Skeletal muscle tissue (tissue), 5 donors: ENCODE results near the gene ANKRD28. TPM values are rescaled to one million over a fixed set of nuclear protein-coding genes. Genes with fewer than 3 reads are reported as not detected.
"Not testable (repeated sequence)": the region's sequence is repeated elsewhere in the genome, so short reads cannot be mapped to it uniquely, and the experiment has no call there.

Experiments used
- H3K27ac ChIP-seq: one replicate; pipeline ENCODE4 v1.7.0; 2013; ENCODE audit warnings: mild to moderate bottlenecking, low read depth, low read length, inconsistent platforms
- H3K27me3 ChIP-seq, 3 donors: one replicate each; pipeline ENCODE4 v1.7.0; 2013; ENCODE audit warnings: low read length in 3 of 3; ENCODE audit not compliant: control insufficient read depth in 3 of 3, insufficient read depth in 3 of 3
- H3K36me3 ChIP-seq, 3 donors: one replicate each; pipeline ENCODE4 v1.7.0; 2013; ENCODE audit warnings: low read length in 3 of 3; ENCODE audit not compliant: control insufficient read depth in 3 of 3, insufficient read depth in 3 of 3
- H3K4me1 ChIP-seq, 3 donors: one replicate each; pipeline ENCODE4 v1.7.0; 2013; ENCODE audit warnings: low read length in 3 of 3, mild to moderate bottlenecking in 3 of 3; ENCODE audit not compliant: control insufficient read depth in 3 of 3, insufficient read depth in 3 of 3
- H3K4me3 ChIP-seq, 3 donors: one replicate each; pipeline ENCODE4 v1.7.0; 2013; ENCODE audit warnings: low read length in 3 of 3
- H3K9ac ChIP-seq, 3 donors: one replicate each; pipeline ENCODE4 v1.7.0; 2013; ENCODE audit warnings: low read length in 3 of 3, mild to moderate bottlenecking in 3 of 3, moderate library complexity in 2 of 3, low read depth in 1 of 3
- H3K9me3 ChIP-seq, 3 donors: one replicate each; pipeline ENCODE4 v1.7.0; 2013; ENCODE audit warnings: low read length in 3 of 3; ENCODE audit not compliant: control insufficient read depth in 3 of 3
- small RNA-seq: library from RNA; depleted of rRNA; stranded (forward); fragments of <200 nt; gene quantifications from one replicate; pipeline ENCODE3, GENCODE V24; 2014
- total RNA-seq: library from RNA; depleted of rRNA; stranded (reverse); fragments of >200 nt; gene quantifications from one replicate; pipeline ENCODE4 v1.2.3, GENCODE V29; 2014
- donor health status: Osteomylitis.

ANKRD28 gene
- total RNA-seq, 1 donor from 2014 or later, result 43.8 TPM

DNA sequence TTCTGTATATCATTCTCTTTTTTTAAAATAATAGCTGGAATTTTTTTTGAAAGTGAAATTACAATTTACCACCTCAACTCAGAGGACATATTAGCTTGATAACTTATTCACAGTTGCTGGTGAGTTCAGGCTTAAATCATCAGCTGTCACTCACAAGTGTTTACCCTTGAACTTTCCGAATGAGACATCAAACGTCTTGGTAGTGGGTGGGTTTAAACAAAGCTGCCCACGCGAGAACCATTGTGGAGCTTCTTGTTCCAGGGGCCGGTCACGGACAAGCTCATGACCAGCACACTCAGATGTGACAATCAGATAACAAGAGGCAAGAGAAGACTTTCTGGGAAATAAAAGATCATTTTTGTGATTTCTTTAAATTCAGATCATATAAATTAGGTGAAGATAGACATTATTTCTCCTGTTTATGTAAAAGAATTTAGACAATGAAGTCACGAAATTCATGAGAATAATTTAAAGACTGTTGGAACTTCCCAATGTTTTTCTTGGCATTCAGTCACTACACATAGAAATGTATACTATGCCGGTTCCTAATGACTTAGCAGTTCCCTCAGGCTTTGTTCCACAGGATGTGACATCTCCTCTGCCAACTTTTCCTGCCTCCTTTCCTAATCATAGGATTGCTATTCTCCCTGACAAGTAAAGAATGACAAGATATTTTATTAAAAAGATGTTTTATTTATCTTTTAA lies 167.0 kb downstream of the ANKRD28 start:
- Histone ChIP-seq H3K4me3 (peak overlapping the region; percentile 35 to 63 (median 57)), H3K9me3 (no peaks in the 10 kb centered on the region), H3K27me3 (no peaks in the 10 kb centered on the region), H3K9ac (peak overlapping the region; percentile 52 to 63 (median 62)), H3K4me1 (peaks cover 35 to 50% (median 40%) of the 10 kb centered on the region in 3 donors), H3K36me3 (peaks cover 0 to 3% (median 0%) of the 10 kb centered on the region in 3 donors), H3K27ac (peak overlapping the region; percentile 86)

DNA sequence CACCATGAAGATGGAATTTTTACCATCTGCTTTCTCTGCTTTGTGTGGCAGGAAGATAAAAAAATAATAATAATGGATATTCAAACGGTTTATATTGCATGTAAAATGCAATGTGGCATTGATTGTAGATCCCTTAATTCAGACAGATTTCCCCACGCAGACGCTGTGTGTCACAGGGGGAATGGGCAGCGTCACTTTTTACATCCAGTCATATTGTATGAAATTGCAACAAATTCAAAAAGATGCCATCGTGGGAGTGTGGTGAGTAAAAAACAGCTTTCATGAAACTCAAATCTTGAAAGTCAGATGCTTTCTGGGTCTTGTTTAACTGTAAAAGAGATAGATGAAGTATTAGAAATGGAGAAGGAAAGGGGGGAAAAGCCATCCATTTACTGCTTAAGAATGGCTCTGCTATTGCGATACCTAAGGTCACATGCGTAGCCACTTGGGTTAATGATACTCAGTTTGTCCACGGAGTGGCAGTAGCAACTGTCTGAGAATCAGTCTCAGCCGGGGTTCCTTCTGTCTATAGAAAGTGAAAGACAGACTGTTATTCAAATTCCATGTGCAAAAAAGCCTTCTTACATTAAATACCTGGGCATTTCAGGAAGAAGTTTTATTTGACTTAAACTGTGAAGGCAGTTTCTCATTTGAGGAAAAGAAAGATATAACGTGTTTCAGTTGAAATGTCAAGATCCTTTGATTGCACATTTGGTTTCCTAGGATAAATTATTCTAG lies 167.8 kb downstream of the ANKRD28 start:
- peaks cover 28 to 43% (median 33%) of the 10 kb centered on the region in 3 donors for H3K4me1 ChIP-seq
- peaks cover 0 to 3% (median 0%) of the 10 kb centered on the region in 3 donors for H3K36me3 ChIP-seq
- H3K9me3 ChIP-seq, result no peaks in the 10 kb centered on the region
- H3K27ac ChIP-seq, result peak overlapping the region; percentile 86
- peak overlapping the region; percentile 35 to 63 (median 57) for H3K4me3 ChIP-seq
- H3K27me3 ChIP-seq, result no peaks in the 10 kb centered on the region
- H3K9ac ChIP-seq, result peak overlapping the region; percentile 52 to 63 (median 62)

- Histone ChIP-seq H3K9ac (no peak overlapping the region), H3K4me1 (peaks cover 17 to 33% (median 23%) of the 10 kb centered on the region in 3 donors), H3K27me3 (no peaks in the 10 kb centered on the region), H3K9me3 (no peaks in the 10 kb centered on the region), H3K27ac (no peak overlapping the region), H3K36me3 (peaks cover 0 to 3% (median 0%) of the 10 kb centered on the region in 3 donors), H3K4me3 (no peak overlapping the region)
These were observed 168.8 kb downstream of the ANKRD28 start for GRCh38 chr3:15628967-15629366.

- Histone ChIP-seq H3K27me3 (no peaks in the 10 kb centered on the region), H3K4me3 (no peak overlapping the region), H3K36me3 (peaks cover 0 to 10% (median 5%) of the 10 kb centered on the region in 3 donors), H3K9ac (no peak overlapping the region), H3K9me3 (no peaks in the 10 kb centered on the region), H3K4me1 (no peaks in the 10 kb centered on the region), H3K27ac (no peak overlapping the region)
These were observed 174.0 kb downstream of the ANKRD28 start for GRCh38 chr3:15623535-15624440.

- not testable (repeated sequence) for H3K27me3 ChIP-seq, H3K4me1 ChIP-seq, H3K4me3 ChIP-seq, H3K9ac ChIP-seq, H3K36me3 ChIP-seq, H3K9me3 ChIP-seq, H3K27ac ChIP-seq
These were observed 177.9 kb downstream of the ANKRD28 start for GRCh38 chr3:15619659-15620464.

Small RNAs within 50 kb of the gene (small RNA-seq; reads per million reads assigned to genes)
- gene MIR3134 (not detected), gene RN7SL4P (not detected)

Other genes starting within 250 kb of the ANKRD28 start
- gene HACL1, start 196.4 kb downstream of the ANKRD28 start, total RNA-seq, result 16.7 TPM
- 23.0 TPM for gene BTD, start 196.2 kb downstream of the ANKRD28 start, total RNA-seq